K562 (cell line): ENCODE data around the gene NUB1.

ENCODE experiments used
- BACH1 ChIP-seq: fragments of 200-800 bp; sonication (Bioruptor generic); IDR thresholded peaks from 2 replicates; pipeline ENCODE4 v1.6.1; 2016; ENCODE audit warnings: missing genetic modification characterization, missing compliant biosample characterization
- CTCF ChIP-seq, 3 experiments: IDR thresholded peaks in 2 of 3; conservative IDR thresholded peaks in 1 of 3; 2 replicates each; pipeline ENCODE4 v1.5.1; 2011 to 2012; ENCODE audit warnings: low read length in 3 of 3, mild to moderate bottlenecking in 3 of 3, control low read depth in 2 of 3, improper control_type of control experiment in 1 of 3, inconsistent platforms in 1 of 3, low read depth in 1 of 3, mixed read lengths in 1 of 3, moderate library complexity in 1 of 3; ENCODE audit not compliant: insufficient read depth in 2 of 3
- ETV6 ChIP-seq, 3 experiments: fragments of 150-350 bp in 1 of 3; sonication (generic) in 1 of 3; formaldehyde crosslinking in 1 of 3; IDR thresholded peaks; 2 replicates each; pipeline versions ENCODE4 v1.6.1 to v1.8.0; 2014 to 2022; ENCODE audit warnings: borderline replicate concordance in 2 of 3, low read depth in 2 of 3, antibody characterized with exemption in 1 of 3, low read length in 1 of 3, mild to moderate bottlenecking in 1 of 3, missing genetic modification reagents in 1 of 3
- EZH2 ChIP-seq: IDR thresholded peaks from 2 replicates; pipeline ENCODE4 v1.6.1; 2012; ENCODE audit warnings: low read depth, mild to moderate bottlenecking, inconsistent platforms, low read length, borderline replicate concordance
- POLR2A ChIP-seq: fragments of 450-650 bp; conservative IDR thresholded peaks from 2 replicates; pipeline ENCODE4 v1.6.1; 2016
- SP1 ChIP-seq: sonication (generic); formaldehyde crosslinking; IDR thresholded peaks from 2 replicates; pipeline ENCODE4 v1.8.1; 2022; ENCODE audit warnings: mild to moderate bottlenecking, missing genetic modification reagents
- ZBTB26 ChIP-seq: fragments of 450-650 bp; formaldehyde crosslinking; IDR thresholded peaks from 2 replicates; pipeline ENCODE4 v1.4.0; 2022; ENCODE audit warnings: missing genetic modification characterization
- ZFP36 ChIP-seq: fragments of 150-350 bp; IDR thresholded peaks from 2 replicates; pipeline ENCODE4 v1.6.1; 2018; ENCODE audit warnings: low read length, low read depth; ENCODE audit not compliant: partially characterized antibody
- ZKSCAN3 ChIP-seq: fragments of 250-450 bp; sonication (Bioruptor Pico); IDR thresholded peaks from 2 replicates; pipeline ENCODE4 v1.4.0; 2020
- TF ChIP-seq, protein P1 (sequence below): fragments of 450-650 bp; IDR thresholded peaks from 2 replicates; pipeline ENCODE4 v1.6.1; 2016; ENCODE audit warnings: borderline replicate concordance

DNA sequence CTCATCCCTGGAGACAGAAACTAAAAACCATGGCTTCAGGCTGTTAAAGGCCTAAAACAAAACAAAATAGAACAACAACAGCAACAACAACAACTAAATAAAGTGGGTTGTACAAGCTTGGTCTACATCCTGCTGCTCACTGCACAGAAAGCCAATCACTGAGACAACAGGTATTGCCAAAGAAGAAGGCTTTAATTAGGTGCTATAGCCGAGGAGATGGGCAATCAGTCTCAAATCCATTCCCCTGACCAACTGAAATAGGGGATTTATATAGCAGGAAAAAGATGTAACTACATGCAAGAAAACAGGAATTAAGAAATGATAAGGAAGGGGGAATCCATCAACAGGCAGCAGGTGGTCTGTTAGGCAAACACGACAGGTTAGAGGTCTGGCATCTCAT is 22.4 kb upstream of the NUB1 start:
- TF ChIP-seq SP1 (CRISPR knock-in tag) (no peak), EZH2 (no peak), BACH1 (tag) (no peak), ZFP36 (no peak), ZBTB26 (CRISPR knock-in tag) (no peak), ZKSCAN3 (CRISPR knock-in tag) (no peak), POLR2A (no peak), ETV6 (IDR thresholded peaks at IDR 0.05; ENCODE audit: borderline replicate concordance in 1 of 2, low read depth in 2 of 2, low read length in 1 of 2) (no peak), ETV6 (CRISPR knock-in tag; IDR thresholded peaks at IDR 0.05; ENCODE audit: borderline replicate concordance) (no peak), CTCF (IDR thresholded peaks at IDR 0.05 in 2 of 3, conservative IDR thresholded peaks at IDR 0.05 in 1 of 3; ENCODE audit: insufficient read depth in 2 of 3, low read depth in 1 of 3, low read length in 3 of 3) (no peak)
- TF ChIP-seq, protein P1, sequence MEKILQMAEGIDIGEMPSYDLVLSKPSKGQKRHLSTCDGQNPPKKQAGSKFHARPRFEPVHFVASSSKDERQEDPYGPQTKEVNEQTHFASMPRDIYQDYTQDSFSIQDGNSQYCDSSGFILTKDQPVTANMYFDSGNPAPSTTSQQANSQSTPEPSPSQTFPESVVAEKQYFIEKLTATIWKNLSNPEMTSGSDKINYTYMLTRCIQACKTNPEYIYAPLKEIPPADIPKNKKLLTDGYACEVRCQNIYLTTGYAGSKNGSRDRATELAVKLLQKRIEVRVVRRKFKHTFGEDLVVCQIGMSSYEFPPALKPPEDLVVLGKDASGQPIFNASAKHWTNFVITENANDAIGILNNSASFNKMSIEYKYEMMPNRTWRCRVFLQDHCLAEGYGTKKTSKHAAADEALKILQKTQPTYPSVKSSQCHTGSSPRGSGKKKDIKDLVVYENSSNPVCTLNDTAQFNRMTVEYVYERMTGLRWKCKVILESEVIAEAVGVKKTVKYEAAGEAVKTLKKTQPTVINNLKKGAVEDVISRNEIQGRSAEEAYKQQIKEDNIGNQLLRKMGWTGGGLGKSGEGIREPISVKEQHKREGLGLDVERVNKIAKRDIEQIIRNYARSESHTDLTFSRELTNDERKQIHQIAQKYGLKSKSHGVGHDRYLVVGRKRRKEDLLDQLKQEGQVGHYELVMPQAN: no peak
